Iris pigment epithelial cell (primary cell): ENCODE data around the gene FAM168A.

ENCODE experiments used
- DNase-seq: peaks from one replicate; pipeline ENCODE4 v3.0.0-alpha.2; 2011; ENCODE audit warnings: low read depth

FAM168A gene

DNA sequence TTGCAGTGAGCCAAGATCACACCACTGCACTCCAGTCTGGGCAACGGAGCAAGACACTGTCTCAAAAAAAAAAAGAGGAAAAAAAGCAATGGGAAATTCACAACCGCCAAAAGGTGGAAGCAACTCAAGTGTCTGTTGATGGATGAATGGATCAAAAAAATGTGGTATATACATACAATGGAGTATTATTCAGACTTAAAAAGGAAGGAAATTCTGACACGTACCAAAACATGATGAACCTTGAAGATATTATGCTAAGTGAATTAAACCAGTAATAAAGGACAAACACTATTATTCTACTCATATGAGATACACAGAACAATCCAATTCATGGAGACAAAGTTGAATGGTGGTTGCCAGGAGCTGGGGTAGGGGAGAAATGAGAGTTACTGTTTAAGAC lies 40.9 kb downstream of the FAM168A start:
- DNase-seq: no peak

DNA sequence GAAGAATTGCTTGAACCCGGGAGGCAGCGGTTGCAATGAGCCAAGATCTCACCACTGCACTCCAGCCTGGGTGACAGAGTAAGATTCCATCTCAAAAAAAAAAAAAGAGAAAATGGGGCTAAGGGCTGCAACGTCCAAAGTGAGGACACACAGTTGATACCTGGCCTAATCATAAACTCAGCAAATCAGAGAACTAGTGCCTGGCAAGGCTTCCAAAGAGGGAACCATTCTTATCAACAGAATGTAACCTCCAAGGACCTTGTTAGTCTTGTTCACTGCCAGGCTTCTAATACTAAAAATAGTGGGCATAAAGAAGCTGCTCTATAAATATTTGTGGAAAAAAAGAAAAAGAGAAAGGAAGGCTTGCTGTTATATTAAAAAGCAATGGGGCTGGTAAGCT lies 42.3 kb downstream of the FAM168A start:
- no peak for DNase-seq

DNA sequence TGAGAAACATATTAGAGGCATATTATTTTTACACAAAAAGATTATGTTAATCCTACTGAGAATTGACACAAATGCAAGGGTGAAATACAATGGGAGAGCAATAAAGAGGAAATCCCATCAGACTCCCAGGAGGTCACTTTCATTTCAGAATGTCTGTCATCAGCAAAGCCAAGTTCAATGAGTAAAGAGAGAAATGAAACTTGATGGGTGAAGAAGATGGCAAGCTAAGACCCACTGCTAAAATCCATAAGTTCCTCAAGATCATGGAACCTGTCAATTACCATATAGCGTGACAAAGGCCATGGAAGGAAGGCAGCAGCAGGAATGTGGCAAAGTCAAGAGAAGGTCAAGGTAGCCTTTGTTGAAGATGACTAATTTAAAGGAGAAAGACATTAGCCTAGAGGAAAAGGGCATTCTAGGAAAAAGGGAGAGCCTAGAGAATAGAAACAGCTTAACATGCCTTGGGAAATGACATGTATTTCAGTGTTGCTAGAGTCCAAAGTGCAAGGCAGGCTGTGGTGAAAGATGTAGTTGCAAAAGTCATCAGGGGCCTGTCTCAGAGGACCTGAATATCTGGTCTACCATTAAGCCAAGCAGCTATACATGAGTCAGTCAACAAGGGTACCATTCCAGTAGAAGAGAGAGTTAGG lies 43.1 kb downstream of the FAM168A start:
- DNase-seq: no peak

DNA sequence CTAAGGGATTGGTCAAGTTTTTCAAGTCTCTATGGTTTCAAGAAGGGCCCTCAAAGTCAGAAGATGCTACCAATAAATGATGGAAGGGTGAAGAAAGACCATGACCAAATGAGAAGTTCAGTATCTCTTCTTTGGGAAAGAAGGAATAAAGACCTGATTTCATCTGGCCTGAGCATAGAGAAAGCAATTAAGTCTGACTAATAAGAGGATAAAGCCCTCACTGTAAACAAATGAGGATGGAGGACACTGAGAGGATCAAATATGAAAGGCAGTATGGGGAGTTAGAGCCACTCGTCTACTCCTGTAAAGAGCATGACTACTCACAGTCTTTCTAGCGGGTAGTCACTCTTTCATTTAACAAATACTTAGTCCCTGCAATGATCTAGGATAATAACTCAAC lies 44.6 kb downstream of the FAM168A start:
- no peak for DNase-seq

DNA sequence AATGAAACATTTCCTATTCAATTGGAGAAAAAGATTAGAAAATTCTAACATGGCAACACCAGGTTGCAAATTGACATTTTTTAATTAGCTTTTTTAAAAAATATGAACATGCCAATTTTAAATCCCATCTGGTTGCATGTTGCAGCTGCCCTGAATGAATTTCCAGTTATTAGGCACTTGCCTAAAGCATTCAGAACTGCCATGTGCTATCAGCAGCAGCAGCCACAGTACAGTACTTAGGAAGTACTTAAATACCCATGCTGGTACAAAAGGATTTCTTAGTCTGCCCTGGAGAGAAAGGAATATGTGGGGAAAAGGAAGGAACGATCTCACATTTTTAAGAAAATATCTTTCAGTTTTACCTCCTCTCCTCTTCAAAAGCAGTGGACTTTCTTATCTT lies 46.2 kb downstream of the FAM168A start:
- no peak for DNase-seq

DNA sequence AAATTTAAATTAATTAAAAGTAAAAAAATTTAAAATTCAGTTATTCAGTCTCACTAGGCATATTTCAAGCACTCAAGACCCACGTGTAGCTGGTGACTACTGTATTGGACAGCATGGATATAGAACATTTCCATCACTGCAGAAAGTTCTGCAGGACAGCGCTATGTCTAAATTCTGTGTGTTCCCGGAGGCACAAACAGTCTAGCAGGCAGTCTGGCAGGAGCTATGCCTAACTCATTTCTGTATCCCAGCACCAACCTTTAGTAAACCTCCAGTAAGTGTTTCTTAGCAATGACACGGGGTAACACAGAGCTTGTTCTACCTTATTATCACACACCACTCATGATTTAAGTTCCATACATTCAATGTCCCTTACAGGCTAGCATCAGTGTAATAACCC lies 48.5 kb downstream of the FAM168A start:
- no peak for DNase-seq

DNA sequence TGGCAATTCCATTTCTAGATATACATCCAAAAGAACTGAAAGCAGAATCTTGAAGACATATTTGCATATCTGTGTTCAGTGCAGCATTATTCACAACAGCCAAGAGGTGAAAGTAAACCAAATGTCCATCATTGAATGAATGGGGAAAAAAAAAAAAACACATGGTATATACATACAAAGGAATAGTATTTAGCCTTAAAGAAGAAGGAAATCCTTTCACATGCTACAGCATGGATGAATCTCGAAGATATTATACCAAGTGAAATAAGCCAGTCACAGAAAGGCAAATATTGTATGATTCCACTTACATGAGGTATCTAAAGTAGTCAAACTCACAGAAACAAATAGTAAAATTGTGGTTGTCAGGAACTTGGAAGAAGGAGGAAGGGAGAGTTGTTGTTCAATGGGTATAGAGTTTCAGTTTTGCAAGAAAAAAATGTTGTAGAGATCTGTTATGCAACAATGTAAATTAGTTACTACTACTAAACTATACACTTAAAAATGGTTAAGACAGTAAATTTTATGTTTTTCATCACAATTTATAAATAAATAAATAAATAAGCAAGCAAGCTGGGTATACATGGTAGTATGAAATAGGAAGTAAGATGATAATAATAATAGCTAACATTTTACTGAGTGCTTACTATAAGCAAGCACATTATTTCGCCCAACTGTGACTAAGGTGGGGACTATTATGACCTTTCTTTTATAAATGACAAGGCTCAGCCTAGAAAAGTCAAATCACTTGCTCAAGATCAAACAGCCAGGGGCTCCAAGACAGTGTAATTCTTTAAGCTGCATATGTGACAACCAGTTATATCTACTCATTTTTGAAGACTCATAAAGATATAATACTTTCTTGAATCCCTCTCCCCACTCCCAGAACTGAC lies 50.0 kb downstream of the FAM168A start:
- DNase-seq: no peak

DNA sequence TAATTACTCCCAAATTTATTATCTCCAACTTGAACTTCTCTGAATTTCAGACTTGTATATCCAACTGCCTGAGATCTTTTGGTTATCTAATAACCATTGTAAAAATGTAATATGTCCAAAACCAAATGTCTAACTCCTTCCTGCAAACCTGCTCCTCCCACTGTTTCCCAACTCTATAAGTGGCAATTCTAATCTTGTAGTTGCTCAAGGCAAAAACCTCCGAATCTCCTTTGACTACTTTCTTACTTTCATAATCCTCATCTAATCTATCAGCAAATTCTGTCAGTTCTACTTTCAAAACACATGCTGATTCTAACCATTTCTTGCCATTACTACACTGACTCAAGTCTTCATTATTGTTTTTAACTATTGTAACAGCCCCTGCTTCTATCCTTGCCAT lies 55.7 kb downstream of the FAM168A start:
- peak; percentile 26 for DNase-seq

DNA sequence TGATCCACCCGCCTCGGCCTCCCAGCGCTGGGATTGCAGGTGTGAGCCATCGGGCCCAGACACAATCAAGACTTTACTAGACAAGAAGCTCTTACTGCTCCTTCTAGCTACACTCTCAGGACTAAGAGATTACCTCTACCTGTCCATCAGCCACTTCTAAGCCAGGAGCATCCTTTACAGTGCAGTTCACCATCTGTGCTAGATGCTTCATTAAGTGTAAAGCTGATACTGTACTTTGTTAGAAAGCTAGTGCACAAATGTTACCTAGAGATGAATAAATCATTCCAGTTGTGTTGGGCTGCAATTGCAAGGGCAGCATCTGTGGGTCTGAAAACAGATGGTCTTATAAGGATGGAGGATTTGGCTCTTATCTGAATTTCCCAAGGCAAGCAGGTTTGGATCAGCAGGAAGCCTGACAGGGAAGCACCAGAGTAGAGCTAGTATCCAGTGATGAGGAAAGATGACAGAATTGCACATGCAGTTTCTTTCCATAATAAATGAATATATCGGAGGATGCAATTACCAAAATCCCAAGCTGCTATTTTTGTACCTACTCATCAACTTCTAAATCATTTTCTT lies 58.3 kb downstream of the FAM168A start:
- no peak for DNase-seq

DNA sequence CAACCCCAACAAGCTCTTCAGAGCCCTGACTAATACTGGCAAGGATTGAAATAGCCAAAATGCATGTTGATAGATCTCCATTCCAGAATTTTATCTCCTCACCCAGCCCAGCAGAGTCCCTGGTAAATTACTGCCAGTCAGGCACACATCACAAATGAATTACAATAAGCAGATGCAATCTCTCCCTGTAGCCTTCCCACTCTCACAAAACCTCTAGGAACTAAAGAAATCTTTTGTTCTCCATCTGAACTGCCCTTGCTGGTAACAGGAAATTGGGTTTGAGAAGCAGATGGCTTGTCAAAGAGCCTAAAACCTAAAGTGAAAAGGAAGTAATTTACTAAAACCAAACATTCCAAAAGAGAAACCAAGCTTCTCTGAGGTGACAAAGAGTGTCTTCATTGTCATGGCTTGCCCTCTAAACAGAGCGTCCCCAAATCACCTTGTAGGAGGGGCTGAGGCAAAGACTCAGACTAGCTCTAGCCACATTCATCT lies 59.5 kb downstream of the FAM168A start:
- DNase-seq: no peak

DNA sequence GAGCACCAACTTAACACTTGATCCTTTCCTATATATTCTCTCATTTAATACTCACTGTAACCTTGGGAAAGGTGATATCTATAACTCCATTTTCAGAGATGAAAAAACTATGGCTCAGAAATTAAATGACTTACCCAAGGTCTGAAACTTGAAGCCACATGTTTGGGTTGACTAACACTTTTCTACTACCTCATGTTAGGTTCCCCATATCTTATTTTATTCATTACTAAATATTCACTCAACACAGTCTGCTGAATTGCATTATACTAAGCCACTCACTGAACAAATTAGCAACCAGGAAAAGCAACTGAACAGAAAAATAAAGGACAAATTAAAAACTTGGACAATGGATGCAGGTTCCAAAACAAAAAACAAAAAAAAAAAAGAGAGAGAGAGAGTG lies 59.9 kb downstream of the FAM168A start:
- DNase-seq: no peak

DNA sequence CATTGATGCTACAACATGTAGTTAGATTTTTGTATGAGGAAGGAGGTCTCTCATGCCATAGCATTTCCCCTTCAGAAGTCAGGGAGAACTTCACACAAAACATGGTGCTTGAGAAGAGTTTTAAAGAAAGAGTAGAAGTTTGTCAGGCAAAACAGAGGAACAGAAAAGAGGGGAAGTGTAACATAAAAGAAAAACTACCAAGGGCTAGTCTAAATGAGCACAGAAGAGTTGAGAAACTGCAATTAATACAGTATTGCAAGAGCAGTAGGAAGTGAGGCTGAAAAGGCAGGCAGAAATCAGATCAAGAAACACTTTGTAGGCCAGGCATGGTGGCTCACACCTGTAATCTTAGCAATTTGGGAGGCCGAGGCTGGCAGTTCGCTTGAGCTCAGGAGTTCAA lies 61.0 kb downstream of the FAM168A start:
- no peak for DNase-seq

DNA sequence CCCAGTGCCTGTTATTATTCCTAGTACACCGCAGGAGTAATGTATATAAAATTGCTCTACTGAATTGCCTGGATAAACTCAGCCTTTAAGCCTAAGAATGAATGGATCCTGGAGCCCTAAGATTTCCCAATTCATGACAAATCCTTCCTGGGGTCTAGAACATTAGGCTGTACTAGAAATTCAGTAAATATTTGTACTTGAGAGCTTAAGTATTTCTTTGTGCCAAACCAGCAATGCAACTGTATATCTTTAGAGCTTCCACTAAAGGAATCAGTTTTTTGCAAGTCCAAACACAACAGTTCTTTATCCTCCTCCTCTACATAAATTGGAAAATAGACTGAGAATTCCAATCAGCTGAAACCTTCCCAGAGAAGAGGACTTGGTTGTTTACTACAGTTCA lies 65.6 kb downstream of the FAM168A start:
- DNase-seq: peak; percentile 46

DNA sequence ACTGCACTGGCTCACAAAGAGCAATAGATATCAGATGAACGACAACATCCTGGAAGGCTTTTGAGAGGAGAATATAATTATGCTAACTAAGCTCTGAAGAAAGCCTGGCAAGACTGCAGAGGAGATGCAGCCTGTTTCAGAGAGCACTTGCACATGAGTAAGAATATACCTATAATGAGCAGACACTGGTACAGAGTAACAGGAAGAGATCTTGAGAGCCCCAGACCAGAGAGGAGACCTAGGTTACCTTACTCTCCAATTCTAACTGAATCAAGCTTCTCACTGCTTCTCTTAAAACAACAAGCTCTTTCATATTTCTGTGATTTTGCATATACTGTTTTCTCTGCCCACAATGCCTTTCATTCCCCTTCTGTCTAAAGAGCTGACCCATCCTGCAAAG lies 66.5 kb downstream of the FAM168A start:
- DNase-seq: no peak

DNA sequence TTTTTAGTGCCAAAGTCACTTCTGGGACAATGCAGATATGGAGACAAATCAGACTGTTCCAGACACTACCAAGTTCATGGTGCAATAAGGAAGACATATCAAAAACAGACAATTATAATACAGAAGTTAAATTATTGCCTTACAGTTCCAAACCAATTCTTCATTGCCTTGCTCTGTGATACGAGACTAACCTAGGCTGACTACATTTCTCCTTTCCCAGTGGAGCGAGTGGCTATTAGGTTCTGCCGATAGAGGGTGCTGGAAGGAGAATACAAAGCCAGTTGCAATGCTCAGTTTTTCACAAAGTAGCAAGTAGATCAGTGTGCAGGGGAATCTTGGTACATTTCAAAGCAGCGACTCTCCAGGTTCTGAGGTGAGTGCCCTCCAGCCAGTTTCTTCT lies 67.8 kb downstream of the FAM168A start:
- DNase-seq: no peak

DNA sequence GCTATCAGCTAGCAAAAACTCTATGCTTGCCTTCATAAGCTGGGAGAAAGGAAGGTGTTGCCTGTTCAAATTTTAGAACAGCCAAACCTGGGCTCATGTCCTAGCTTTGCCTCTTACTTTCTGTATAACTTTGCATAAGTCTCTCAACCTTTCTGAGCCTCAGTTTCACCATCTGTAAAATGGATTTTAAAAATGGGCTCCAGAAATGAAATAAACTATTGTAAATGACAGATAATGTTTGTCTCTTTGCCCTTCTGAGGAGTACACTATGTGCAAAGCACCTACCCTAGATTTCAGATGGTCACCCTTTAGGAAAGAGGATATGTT lies 68.7 kb downstream of the FAM168A start:
- DNase-seq: no peak

DNA sequence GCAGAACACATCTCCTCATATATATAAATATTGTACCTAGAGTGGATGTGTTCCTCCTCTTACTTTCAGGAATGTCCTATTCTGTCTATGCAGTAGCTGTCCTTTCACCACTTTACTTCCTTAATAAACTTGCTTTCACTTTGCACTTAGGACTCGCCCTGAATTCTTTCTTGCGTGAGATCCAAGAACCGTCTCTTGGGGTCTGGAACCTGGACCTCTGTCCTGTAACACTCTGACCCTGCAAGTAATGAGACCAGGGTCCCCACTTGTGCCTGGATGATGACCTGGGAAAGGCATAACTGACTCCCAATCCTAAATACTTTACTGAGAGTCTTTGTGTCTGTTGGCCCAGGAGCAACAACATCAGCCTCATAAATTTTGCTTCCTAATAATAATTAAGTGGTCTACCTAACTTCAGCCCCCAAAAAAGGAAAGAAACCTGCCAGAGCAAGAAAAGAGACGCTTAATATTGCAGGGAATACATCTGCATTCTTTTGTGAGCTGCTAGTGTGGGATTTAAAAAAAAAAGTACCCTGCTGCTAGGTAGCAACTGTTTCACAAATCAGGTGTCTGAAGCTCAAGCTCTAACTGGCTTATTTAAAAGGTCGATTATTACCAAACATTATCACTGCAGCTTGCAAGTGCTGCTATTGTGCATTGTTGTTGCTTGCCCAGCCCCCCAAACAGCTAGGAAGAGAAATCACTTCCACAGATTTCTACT lies 69.3 kb downstream of the FAM168A start:
- peak; percentile 21 for DNase-seq

DNA sequence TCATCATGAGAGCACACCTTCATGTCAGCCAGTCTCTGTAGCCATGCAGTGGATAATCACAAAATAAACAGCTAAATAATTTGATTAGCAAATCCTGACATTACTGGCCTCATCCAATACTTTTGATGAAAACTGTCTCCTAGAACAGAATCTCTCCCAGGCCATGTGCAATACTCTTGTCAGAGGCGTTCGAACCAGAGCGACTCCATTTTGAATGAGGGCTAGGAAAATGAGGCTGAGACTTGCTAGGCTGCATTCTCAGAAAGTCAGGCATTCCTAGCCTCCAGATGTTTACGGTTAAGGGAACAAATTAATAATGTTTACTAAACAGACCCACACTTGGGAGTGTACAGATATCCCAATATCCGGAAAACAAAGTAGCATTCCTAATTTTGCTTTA lies 69.9 kb downstream of the FAM168A start:
- no peak for DNase-seq

DNA sequence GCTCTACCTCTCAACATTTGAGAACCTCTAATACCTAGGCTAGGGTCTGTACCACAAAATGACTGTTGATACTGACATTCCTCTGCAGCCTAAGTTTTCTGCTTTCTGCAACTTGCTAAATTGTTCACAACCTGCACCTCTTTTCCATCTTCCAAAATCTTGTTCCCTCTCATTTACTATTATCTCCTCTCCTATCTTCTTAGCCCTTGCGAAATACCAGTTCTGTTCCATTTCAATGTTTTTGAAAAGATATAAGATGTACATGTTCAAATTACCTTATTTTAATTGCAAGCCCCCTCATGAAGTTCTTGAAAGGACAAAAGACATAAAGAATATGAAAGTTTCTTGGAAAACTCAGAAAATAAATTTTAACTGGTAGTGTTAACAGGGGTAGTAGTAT lies 72.3 kb downstream of the FAM168A start:
- no peak for DNase-seq

DNA sequence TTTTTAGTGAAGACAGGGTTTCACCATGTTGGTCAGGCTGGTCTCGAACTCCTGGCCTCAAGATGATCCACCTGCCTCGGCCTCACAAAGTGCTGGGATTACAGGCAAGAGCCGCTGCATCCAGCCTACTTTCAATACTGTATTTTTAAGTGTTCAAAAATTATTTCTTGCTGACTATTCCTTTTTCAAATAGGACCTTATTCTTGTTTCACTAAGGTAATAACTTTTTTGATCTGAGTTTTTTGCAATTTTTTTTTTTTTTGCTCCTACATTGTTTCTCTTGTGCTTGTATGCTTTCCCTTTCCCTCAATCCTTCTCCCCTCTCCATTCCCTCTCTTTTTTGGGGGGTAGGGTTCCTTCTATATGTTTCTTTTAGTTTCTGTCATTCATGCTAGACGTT lies 73.1 kb downstream of the FAM168A start:
- DNase-seq: no peak

DNA sequence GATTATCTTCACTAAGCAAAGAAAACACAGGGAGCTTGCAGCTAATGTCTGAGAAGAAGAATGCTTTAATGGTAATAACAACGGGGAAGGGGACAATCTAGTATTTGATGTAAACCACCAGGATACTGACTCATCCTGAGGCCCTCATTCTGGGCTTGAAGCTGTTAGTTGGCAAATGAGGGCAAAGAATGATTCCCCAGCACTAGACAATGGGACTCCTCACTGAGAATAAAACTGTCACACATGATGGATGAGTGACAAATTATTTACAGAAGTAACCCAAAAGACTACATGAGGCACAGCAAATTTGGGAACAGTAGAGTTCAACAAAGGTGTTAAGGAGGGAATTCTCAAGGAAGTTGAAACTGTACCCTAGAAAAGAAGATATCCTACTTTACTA lies 76.3 kb downstream of the FAM168A start:
- peak; percentile 33 for DNase-seq

DNA sequence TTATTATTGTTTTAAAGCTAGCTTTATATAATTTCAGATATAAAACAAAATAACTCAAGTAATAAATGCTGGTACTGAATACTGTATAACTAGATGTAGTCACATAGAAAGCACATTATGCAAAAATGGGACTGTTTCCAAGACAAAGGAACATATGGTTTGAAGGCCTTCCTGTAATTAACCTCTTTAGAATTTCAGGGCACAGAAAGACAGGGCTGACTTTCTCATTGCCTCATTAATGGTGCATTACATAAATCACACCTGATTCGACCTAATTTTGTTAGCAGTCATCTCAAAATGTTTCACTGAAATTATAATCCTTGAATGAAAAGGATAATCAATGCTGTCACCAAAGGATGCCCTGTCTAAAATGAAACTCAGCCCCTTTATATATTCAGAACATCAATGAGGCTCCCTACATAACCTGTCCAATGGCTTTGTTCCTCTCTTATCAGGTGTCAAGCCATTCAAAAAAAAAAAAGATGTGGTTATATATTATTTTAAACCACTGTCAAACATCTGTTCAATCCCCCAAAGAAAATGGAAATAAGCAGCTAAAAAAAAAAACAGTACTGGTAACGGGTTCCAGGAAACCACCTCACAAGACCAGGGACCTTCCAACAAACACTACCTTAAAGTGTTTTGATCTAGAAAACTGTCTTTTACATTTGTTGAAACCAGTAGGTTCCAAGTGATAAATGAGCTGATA lies 77.4 kb downstream of the FAM168A start:
- DNase-seq: peak; percentile 21
